HepG2 (cell line): Measurements from ENCODE around the gene CHID1. TPM values are rescaled to one million over a fixed set of nuclear protein-coding genes. Genes with fewer than 3 reads are reported as not detected.

ENCODE experiments used
- ATM ChIP-seq: fragments of 450-650 bp; IDR thresholded peaks from 2 replicates; pipeline ENCODE4 v1.7.1; 2017; ENCODE audit warnings: mild to moderate bottlenecking, borderline replicate concordance
- CEBPB ChIP-seq: IDR thresholded peaks from 2 replicates; pipeline ENCODE4 v1.6.1; 2011; ENCODE audit warnings: low read depth, low read length, improper control_type of control experiment, borderline replicate concordance
- GTF3A ChIP-seq: sonication (generic); formaldehyde crosslinking; conservative IDR thresholded peaks from 2 replicates; pipeline ENCODE4 v1.4.0; 2020; ENCODE audit warnings: mild to moderate bottlenecking, missing genetic modification reagents
- HNRNPUL1 ChIP-seq: fragments of 200-400 bp; formaldehyde crosslinking; IDR thresholded peaks from 2 replicates; pipeline ENCODE4 v1.6.1; 2017; ENCODE audit warnings: low read depth, mild to moderate bottlenecking, low read length, moderate library complexity
- MTF1 ChIP-seq: sonication (generic); formaldehyde crosslinking; IDR thresholded peaks from 2 replicates; pipeline ENCODE4 v1.5.0; 2020; ENCODE audit warnings: missing genetic modification reagents
- NFKBIZ ChIP-seq: IDR thresholded peaks from 2 replicates; pipeline ENCODE4 v1.6.1; 2018; ENCODE audit warnings: missing genetic modification reagents, missing compliant biosample characterization
- SRSF4 ChIP-seq: fragments of 200-400 bp; formaldehyde crosslinking; IDR thresholded peaks from one replicate; pipeline ENCODE4 v1.6.1; 2018; ENCODE audit warnings: mild to moderate bottlenecking, low read depth, low read length, moderate library complexity; ENCODE audit not compliant: poor library complexity, severe bottlenecking
- SSRP1 ChIP-seq: IDR thresholded peaks from 2 replicates; pipeline ENCODE4 v1.6.1; 2016; ENCODE audit warnings: control low read depth
- TBP ChIP-seq: sonication (generic); formaldehyde crosslinking; IDR thresholded peaks from 2 replicates; pipeline ENCODE4 v1.5.0; 2020; ENCODE audit warnings: missing genetic modification reagents
- ZFYVE20 ChIP-seq: sonication (generic); formaldehyde crosslinking; IDR thresholded peaks from 2 replicates; pipeline ENCODE4 v1.8.0; 2023; ENCODE audit warnings: low read depth, mild to moderate bottlenecking, moderate library complexity, missing genetic modification reagents, borderline replicate concordance
- ZNF253 ChIP-seq: sonication (generic); formaldehyde crosslinking; IDR thresholded peaks from 2 replicates; pipeline ENCODE4 v1.8.0; 2022; ENCODE audit warnings: mild to moderate bottlenecking, missing genetic modification reagents, borderline replicate concordance
- ZNF607 ChIP-seq: sonication (generic); formaldehyde crosslinking; IDR thresholded peaks from 2 replicates; pipeline ENCODE4 v1.5.1; 2020; ENCODE audit warnings: missing genetic modification reagents, mild to moderate bottlenecking, borderline replicate concordance
- ZNF768 ChIP-seq: sonication (generic); formaldehyde crosslinking; IDR thresholded peaks from 2 replicates; pipeline ENCODE4 v1.4.0; 2020; ENCODE audit warnings: missing genetic modification reagents
- polyA plus RNA-seq, 8 experiments: library from polyadenylated mRNA; depleted of rRNA in 3 of 8; stranded (reverse) in 7 of 8; unstranded in 1 of 8; fragments of >200 nt; fragmentation: Illumina TruSeq in 4 of 8; extraction: Trizol in 4 of 8; gene quantifications; 2 replicates each; pipeline versions ENCODE4 v1.2.1 to v1.2.3, GENCODE V29; 2011 to 2016; ENCODE audit warnings: low read depth in 4 of 8, missing spikeins in 1 of 8, mixed read lengths in 1 of 8; ENCODE audit not compliant: insufficient read depth in 1 of 8
- total RNA-seq, 5 experiments: library from RNA; depleted of rRNA; stranded (reverse); fragments of >200 nt; fragmentation: Illumina TruSeq; extraction: Trizol; gene quantifications; 2 replicates each; pipeline ENCODE4 v1.2.3, GENCODE V29; 2016; ENCODE audit warnings: low read depth in 1 of 5
- TF ChIP-seq, protein P1 (sequence below), 2 experiments: sonication (generic) in 1 of 2; formaldehyde crosslinking in 1 of 2; IDR thresholded peaks; 2 replicates each; pipeline versions ENCODE4 v1.4.0 to v1.6.1; 2016 to 2020; ENCODE audit warnings: borderline replicate concordance in 1 of 2, low read depth in 1 of 2, mild to moderate bottlenecking in 1 of 2, missing genetic modification reagents in 1 of 2
- TF ChIP-seq, protein P2 (sequence below): sonication (generic); formaldehyde crosslinking; IDR thresholded peaks from 2 replicates; pipeline ENCODE4 v1.9.0; 2021; ENCODE audit warnings: missing genetic modification reagents, borderline replicate concordance
- TF ChIP-seq, protein P3 (sequence below): IDR thresholded peaks from 2 replicates; pipeline ENCODE4 v1.6.1; 2016; ENCODE audit warnings: mild to moderate bottlenecking, missing biosample characterization, missing genetic modification reagents
- TF ChIP-seq, protein P4 (sequence below): sonication (generic); formaldehyde crosslinking; IDR thresholded peaks from 2 replicates; pipeline ENCODE4 v1.5.0; 2020; ENCODE audit warnings: mild to moderate bottlenecking, missing genetic modification reagents
- TF ChIP-seq, protein P5 (sequence below): sonication (generic); formaldehyde crosslinking; IDR thresholded peaks from 2 replicates; pipeline ENCODE4 v1.8.1; 2023; ENCODE audit warnings: mild to moderate bottlenecking, moderate library complexity, missing genetic modification reagents

Gene CHID1
- total and polyA plus RNA-seq, 2 of the 13 experiments (the other 11 are each of a cell fraction or from before 2014, with no cell fraction given), result 65.1 to 93.6 TPM

DNA sequence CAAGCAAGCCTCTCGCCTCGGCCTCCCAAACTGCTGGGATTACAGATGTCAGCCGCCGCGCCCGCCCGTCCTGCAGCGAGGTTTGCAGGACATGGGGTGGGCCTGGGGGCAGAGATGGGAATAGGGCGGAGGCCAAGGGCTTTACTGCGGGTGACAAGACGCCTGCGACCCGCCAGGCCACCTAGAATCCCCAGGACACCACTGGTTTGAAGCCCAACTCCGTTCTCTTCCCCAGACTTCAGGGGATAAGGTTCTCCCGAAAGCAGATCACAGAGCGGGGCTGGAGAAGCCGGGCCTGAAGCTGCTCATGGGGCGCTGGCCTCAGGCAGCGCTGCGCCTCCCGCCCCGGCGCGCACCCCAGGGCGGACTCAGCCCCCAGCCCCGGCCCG is 68.6 kb downstream of the CHID1 start (continued):
- TF ChIP-seq, protein P1, sequence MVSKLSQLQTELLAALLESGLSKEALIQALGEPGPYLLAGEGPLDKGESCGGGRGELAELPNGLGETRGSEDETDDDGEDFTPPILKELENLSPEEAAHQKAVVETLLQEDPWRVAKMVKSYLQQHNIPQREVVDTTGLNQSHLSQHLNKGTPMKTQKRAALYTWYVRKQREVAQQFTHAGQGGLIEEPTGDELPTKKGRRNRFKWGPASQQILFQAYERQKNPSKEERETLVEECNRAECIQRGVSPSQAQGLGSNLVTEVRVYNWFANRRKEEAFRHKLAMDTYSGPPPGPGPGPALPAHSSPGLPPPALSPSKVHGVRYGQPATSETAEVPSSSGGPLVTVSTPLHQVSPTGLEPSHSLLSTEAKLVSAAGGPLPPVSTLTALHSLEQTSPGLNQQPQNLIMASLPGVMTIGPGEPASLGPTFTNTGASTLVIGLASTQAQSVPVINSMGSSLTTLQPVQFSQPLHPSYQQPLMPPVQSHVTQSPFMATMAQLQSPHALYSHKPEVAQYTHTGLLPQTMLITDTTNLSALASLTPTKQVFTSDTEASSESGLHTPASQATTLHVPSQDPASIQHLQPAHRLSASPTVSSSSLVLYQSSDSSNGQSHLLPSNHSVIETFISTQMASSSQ (IDR thresholded peaks at IDR 0.05; ENCODE audit: low read depth), result no peak
- TF ChIP-seq, protein P1 (CRISPR knock-in tag; IDR thresholded peaks at IDR 0.05; ENCODE audit: borderline replicate concordance), result 0 out of 2 replicates have a peak, but pooled peaks have one; percentile 2
- TF ChIP-seq, protein P2, sequence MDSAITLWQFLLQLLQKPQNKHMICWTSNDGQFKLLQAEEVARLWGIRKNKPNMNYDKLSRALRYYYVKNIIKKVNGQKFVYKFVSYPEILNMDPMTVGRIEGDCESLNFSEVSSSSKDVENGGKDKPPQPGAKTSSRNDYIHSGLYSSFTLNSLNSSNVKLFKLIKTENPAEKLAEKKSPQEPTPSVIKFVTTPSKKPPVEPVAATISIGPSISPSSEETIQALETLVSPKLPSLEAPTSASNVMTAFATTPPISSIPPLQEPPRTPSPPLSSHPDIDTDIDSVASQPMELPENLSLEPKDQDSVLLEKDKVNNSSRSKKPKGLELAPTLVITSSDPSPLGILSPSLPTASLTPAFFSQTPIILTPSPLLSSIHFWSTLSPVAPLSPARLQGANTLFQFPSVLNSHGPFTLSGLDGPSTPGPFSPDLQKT (CRISPR knock-in tag), result no peak
- no peak for TF ChIP-seq CEBPB
- no peak for TF ChIP-seq GTF3A (CRISPR knock-in tag)
- peak; percentile 23; the same call in 1 of the 2 replicates for TF ChIP-seq SSRP1 (CRISPR knock-in tag)
- TF ChIP-seq, protein P3, sequence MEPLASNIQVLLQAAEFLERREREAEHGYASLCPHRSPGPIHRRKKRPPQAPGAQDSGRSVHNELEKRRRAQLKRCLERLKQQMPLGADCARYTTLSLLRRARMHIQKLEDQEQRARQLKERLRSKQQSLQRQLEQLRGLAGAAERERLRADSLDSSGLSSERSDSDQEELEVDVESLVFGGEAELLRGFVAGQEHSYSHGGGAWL, result no peak
- TF ChIP-seq, protein P4, sequence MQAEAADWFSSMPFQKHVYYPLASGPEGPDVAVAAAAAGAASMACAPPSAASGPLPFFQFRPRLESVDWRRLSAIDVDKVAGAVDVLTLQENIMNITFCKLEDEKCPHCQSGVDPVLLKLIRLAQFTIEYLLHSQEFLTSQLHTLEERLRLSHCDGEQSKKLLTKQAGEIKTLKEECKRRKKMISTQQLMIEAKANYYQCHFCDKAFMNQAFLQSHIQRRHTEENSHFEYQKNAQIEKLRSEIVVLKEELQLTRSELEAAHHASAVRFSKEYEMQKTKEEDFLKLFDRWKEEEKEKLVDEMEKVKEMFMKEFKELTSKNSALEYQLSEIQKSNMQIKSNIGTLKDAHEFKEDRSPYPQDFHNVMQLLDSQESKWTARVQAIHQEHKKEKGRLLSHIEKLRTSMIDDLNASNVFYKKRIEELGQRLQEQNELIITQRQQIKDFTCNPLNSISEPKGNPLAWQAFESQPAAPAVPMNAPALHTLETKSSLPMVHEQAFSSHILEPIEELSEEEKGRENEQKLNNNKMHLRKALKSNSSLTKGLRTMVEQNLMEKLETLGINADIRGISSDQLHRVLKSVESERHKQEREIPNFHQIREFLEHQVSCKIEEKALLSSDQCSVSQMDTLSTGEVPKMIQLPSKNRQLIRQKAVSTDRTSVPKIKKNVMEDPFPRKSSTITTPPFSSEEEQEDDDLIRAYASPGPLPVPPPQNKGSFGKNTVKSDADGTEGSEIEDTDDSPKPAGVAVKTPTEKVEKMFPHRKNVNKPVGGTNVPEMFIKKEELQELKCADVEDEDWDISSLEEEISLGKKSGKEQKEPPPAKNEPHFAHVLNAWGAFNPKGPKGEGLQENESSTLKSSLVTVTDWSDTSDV (CRISPR knock-in tag), result no peak
- TF ChIP-seq TBP, result no peak
- TF ChIP-seq, protein P5, sequence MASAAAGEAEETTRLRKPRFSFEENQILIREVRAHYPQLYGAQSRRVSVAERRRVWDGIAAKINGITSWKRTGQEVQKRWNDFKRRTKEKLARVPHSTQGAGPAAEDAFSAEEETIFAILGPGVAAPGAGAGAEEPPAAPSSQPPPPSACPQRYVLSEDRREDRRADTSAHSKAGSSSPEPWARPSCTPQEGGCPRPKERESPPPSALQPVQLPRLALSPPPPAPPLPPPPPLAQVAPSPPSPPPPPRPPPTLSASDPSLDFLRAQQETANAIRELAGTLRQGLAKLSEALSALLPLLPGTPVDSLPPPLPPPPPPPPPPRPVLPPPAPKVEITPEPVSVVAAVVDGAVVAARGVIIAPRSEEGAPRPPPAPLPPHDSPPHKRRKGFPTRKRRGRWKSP, result no peak
- TF ChIP-seq NFKBIZ (CRISPR knock-in tag), result no peak
- no peak for TF ChIP-seq MTF1 (CRISPR knock-in tag)
- no peak for TF ChIP-seq ZNF253 (CRISPR knock-in tag)
- no peak for TF ChIP-seq HNRNPUL1
- TF ChIP-seq SRSF4, result no peak
- peak; percentile 0; the same call in 1 of the 2 replicates for TF ChIP-seq ZNF768 (CRISPR knock-in tag)
- TF ChIP-seq ZNF607, result no peak
- TF ChIP-seq ZFYVE20 (CRISPR knock-in tag), result no peak
- no peak for TF ChIP-seq ATM
